Right forelimb (tissue), 1 donor: ENCODE data around the gene ACP2.

ENCODE experiments used
- DNase-seq: peaks from one replicate; pipeline ENCODE4 v3.0.0-alpha.2; 2018

ACP2 gene

DNA sequence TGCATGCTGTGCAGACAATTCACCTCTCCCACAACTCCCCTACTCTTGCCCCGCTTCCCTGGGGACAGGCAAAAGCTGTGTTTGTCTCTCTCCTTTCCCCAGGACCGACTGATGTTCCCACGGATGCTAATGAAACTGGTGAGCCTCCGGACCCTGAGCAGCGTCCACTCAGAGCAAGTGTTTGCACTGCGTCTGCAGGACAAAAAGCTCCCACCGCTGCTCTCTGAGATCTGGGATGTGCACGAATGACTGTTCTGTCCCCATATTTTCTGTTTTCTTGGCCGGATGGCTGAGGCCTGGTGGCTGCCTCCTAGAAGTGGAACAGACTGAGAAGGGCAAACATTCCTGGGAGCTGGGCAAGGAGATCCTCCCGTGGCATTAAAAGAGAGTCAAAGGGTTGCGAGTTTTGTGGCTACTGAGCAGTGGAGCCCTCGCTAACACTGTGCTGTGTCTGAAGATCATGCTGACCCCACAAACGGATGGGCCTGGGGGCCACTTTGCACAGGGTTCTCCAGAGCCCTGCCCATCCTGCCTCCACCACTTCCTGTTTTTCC is 19.9 kb upstream of the ACP2 start:
- no peak for DNase-seq

DNA sequence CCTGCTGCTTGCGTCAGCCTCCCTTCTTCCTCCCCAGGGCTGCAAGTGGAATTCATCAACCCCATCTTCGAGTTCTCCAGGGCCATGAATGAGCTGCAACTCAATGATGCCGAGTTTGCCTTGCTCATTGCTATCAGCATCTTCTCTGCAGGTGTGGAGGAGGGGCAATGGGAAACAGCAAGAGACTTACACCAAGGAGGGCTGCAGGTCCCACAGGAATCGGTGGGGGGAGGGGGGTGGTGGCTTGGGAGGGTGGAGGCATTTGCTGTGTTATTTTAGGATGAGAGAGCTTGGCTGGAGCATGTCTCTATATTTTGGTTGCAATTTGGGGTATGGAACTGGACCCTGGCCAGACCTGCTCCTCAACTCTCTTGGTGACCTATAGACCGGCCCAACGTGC is 19.3 kb upstream of the ACP2 start:
- no peak for DNase-seq

DNA sequence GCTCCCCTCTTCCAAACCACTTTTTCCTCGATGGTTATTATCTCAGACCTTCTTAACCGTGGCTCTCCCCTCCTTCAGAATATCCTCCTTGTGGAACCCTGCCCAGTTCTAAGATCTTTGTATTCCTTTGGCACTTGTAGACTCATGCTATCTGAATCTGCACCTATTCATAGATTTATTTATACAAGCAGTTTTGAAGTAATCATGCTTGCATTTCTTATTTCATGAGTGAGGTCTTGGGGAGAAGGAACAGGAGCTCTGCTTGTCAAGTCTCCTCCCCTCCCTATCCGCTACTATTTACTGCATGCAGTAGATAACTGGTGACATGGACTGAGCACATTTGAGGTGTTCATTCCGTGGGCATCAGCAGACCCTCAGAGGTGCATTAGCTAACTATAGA is 15.9 kb upstream of the ACP2 start:
- no peak for DNase-seq

DNA sequence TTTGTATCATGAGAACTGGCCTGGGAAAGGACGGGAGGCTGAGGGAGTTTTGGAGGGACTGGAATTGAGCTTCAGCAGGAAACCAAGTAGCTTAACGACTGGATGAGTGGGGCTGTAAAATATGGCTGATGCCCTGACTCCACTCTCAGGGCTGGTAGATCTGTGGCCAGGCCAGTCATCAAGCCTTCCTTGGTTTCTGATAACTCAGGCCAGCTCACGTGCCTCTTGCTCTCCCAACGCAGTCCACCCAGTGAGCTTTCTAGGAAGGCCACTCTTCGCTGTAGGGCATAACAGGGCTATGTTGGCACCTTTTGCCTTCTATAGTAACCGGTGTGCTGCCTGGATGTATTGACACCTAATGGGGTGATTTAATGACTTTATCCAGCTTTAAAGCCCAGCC is 15.5 kb upstream of the ACP2 start:
- DNase-seq = no peak

DNA sequence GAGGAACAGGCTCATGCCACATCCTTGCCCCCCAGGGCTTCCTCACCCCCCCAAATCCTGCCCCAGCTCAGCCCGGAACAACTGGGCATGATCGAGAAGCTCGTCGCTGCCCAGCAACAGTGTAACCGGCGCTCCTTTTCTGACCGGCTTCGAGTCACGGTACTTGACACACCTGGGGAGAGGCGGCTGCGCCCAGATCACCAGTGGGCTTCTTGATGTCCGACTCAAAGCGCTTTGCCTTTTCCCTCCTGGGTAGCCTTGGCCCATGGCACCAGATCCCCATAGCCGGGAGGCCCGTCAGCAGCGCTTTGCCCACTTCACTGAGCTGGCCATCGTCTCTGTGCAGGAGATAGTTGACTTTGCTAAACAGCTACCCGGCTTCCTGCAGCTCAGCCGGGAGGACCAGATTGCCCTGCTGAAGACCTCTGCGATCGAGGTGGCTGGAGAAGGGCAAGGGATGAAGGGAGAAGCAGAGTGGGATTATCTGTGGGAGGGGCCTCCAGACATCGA is 12.7 kb upstream of the ACP2 start:
- DNase-seq = no peak

DNA sequence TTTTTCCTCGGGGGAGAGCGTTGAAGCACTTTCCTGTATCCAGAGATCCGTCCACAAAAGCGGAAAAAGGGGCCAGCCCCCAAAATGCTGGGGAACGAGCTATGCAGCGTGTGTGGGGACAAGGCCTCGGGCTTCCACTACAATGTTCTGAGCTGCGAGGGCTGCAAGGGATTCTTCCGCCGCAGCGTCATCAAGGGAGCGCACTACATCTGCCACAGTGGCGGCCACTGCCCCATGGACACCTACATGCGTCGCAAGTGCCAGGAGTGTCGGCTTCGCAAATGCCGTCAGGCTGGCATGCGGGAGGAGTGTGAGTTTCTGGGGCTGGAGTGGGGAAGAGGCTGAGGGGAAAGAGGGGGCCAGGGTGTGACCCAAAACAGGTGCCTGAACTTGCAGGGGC is 11.8 kb upstream of the ACP2 start:
- DNase-seq = no peak

DNA sequence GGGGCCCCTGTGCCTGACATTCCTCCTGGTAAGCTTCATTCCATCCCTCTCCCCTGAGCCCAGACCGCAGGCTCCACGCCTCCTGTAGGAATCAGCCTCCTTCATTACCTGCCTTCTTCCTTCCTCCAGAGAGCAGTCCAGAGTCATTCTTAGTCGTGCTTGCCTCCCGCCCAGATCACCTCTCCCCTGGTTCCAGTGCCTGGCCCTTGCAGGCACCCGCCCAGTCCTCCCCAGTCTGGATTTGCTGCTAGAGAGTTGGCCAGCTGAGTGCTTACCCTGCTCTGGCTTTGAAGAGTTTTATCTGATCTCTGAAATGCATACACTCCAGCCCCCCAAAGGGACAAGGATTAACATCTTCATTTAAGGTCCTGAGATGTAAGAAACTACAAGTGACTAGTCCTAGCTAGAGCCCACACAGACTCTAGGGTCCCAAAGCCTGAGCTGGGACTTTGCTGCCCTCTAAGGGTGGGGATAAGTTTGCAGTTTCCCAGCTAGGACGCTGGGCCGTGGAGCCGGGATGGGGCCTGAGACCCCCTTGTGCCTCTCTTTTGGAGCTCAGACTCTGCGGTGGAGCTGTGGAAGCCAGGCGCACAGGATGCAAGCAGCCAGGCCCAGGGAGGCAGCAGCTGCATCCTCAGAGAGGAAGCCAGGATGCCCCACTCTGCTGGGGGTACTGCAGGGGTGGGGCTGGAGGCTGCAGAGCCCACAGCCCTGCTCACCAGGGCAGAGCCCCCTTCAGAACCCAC is 10.8 kb upstream of the ACP2 start:
- DNase-seq = no peak

DNA sequence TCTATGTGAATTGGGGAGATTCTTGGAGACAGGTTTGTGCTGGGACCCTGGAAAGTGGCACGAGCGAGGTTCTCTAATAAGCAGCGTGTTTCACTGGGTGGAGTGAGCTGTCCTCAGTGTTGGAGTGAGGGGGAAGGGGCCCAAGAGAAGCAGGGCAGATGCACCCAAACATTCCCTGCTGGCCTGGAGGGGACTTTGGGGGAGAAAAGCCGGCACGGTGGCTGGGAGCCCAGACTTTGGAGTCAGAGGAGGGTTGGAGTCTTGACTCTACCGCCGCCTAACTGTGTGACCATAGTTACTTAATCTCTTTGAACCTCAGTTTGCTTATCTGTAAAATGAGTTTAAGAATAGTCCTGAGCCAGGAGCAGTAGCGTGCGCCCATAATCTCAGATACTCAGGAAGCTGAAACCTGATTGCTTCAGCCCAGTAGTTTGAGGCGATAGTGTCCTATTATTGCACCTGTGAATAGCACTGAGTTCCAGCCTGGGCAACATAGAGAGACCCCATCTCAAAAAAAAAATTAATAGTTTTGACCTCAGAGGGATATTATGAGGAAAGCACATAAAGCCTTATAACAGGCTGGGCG is 9.8 kb upstream of the ACP2 start:
- no peak for DNase-seq

DNA sequence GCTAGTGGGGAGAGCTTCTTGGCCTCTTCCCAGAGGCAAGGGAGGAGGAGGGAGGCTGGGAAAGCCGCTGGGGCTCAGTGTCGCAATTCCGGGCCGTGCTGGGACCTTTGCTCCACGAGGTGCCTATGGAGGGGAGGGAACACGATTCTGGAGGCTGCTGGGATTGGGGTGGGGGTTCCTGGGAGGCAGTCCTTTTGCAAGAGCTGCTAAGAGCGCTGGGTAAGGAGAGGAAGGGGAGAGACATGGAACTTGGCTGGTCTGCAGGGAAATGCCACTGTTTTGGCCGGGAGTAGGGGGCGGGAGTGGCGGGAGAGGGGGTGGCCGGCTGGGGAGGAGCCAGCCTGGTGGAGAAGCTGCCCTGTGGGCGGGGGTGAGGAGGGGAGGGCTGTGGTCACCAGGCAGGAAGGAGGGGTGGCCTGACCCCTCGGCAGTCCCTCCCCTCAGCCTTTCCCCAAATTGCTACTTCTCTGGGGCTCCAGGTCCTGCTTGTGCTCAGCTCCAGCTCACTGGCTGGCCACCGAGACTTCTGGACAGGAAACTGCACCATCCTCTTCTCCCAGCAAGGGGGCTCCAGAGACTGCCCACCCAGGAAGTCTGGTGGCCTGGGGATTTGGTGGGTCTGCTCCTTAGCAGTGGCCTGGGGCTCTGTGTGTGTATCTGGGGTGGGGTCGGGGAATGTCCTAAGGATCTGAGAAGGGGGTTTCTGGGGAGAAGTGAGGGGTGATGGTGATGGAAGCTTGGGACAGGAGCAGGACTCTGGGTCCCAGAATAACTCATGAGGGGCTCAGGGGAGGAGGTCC is 9.1 kb upstream of the ACP2 start, which contains the start of gene NR1H3:
Gene NR1H3, plus strand, starts transcription at position 480 of the 800 bp plus-strand sequence. CDS start 1,221 bp downstream, outside the sequence.
- DNase-seq = peak; percentile 80

DNA sequence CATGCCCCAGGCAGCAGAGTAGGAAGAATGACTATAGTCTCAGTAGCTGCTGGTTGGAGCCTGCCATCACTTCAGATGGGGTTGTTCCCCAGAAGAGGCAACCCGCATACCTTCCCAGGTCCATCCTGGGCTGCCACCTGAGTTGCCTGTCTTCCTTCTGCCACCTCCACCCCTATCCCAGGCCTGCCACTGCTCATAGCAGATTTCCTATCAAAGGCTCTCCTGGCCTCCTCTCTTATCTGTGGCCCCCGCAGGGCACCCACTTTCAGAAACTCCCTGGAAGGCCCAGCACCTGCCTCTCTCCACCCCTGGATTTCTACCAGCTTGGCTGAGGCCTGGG is 8.5 kb upstream of the ACP2 start:
- no peak for DNase-seq

DNA sequence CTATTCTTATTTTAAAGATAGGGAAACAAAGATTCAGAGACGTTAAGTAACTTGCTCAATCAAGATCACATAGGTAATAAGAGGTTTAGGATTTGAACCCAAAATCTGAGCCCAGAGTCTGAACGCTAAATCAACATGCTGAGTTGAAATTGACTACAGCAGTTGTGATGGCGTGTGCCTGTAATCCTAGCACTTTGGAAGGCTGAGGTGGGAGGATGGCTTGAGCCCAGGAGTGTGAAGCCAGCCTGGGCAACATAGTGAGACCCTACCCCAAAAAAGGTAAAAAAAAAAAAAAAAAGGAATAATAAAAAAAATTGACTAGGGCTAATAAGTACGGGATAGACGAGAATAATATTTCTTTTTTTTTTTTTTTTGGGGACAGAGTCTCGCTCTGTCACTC is 7.8 kb upstream of the ACP2 start:
- DNase-seq = no peak

DNA sequence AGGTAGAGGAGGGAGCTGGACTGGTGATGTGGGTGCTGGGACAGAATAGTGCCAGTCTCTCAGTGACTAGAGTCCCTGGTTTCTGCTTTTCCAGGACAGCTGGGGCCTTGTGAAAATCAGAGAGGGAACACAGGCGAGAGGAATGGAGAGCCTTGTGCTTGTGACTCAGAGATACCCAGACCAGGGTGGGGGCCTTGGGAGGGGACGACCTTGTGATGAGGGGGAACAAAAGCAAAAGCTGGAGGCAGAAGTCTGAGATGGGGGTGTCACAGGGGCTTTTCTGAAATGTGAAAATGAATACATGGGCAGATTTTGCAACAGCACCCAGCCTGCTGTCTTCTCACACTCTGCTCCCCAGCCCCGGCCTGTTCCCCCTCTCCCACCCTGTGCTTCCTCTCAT is 5.8 kb upstream of the ACP2 start:
- DNase-seq = no peak

DNA sequence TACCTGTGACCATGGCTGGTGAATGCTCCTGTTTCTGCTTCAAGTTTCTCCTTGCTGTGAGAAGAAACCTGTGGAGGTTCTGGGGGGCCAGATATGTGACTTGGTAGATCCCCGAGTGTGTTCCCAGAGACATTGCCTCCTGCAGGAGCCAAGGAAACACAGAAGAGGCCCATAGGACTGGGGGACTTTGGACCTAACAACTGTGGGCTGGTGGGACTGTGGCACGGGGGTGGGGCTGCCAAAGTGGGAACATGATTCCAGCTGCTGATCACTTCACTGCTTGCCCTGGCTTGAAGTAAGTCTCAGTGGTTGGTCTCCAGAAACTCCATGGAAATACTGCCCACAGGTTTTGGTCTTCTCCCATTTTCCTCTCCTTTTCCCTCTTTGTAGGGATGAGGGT is 5.0 kb upstream of the ACP2 start:
- no peak for DNase-seq

DNA sequence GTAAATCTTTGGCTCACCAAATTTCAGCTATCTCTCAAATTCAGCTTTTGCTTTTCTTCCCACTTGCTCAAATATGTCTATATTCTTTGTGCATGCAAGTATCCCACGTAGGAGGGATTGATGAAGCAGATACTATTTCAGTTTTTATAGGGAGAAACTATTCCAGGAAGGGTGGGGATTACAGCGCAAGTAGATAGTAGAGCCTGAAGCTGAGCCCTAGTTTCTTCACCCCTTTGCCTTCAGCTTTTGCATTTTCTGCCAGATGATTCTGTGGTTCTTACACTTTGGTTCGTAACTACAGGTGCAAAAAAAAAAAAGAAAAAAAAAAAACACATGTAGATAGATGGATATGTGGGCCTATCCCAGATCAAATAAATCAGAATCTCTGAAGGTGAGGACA is 3.1 kb upstream of the ACP2 start:
- no peak for DNase-seq

DNA sequence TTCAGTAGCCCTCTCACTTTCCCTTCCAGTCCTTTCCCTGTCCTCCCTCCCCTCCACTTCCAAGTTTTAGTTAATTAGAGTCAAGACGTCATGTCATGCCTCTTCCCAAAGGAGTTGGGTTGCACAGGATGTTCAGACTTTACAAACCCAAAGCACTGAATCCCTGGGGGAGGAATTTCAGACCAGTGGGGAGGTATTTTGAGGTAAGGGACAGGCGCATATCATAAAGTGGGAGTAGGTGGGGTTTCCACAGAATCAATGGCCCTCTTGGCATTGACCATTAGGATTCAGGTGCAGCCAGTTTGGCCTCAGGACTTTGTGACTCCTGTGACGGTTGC is 733 bp upstream of the ACP2 start:
- no peak for DNase-seq

DNA sequence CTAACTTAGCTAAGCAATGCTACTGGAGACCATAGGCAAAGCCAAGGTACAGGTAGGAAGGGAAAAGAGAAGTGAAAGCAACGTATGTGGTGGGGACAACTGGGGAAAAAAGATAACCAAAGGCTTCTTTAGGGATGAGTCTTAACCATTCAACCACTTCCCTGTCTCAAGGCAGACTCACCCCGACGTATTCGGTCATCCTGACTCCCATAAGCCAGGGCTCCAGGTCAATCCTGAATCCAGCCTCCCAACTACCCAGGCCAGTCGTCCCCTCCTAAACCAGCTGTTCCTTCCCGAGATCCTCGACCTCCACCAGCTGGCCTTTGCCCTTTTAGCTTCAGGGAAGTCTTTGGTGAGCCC is 330 bp downstream of the ACP2 start:
- no peak for DNase-seq

DNA sequence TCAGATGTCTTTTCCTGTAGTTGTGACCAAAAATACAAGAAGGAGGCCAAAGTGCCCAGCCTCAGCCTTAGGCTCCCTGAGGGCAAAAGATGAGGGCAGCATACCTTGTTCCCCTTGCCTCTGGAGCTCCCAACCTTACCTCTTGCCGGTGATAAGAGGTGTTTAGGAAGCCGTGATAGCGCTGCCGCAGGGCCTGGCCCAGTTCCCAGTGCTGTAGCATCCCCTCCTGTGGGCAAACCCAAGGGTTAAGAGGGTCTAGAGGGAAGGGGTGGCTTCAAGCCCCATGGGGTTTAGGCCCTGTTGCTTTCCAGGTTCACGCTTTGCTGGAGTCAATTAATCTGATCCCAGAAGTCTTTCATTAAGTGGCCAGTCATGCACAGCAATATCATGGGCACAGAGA is 1.1 kb downstream of the ACP2 start:
- no peak for DNase-seq

DNA sequence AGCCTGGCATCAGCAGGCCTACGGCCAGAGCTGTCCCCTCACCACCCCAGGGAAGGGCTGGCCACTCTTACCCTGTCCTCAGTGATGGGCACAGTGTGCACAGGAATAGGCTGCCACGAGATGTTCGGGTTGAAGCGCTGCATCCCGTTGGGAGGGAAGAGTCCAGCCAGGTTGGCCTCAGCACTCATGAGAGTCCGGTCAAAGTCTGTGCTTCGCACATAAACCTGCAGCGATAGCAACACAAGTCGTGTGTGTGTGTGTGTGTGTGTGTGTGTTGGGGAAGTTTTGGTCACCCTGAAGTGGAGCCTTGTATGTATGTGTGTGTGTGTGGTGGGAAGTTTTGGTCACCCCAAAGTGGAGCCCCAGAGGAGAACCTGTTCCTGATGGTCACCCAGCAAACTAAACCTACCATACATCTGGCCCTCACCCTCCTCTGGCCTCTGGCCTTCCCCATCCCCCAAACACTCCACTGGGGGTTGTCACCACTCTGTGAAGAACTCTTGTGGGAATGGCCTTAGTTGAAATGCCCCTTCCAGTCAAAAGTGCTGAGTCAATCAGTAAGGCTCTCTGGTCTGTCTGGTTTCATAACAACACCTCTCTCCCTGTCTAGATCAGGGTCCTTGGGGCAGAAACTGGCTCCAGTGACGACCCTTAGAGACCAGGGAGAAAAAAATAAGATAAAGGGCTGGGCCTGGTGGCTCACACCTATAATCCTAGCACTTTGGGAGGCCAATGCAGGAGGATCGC is 2.8 kb downstream of the ACP2 start:
- no peak for DNase-seq

DNA sequence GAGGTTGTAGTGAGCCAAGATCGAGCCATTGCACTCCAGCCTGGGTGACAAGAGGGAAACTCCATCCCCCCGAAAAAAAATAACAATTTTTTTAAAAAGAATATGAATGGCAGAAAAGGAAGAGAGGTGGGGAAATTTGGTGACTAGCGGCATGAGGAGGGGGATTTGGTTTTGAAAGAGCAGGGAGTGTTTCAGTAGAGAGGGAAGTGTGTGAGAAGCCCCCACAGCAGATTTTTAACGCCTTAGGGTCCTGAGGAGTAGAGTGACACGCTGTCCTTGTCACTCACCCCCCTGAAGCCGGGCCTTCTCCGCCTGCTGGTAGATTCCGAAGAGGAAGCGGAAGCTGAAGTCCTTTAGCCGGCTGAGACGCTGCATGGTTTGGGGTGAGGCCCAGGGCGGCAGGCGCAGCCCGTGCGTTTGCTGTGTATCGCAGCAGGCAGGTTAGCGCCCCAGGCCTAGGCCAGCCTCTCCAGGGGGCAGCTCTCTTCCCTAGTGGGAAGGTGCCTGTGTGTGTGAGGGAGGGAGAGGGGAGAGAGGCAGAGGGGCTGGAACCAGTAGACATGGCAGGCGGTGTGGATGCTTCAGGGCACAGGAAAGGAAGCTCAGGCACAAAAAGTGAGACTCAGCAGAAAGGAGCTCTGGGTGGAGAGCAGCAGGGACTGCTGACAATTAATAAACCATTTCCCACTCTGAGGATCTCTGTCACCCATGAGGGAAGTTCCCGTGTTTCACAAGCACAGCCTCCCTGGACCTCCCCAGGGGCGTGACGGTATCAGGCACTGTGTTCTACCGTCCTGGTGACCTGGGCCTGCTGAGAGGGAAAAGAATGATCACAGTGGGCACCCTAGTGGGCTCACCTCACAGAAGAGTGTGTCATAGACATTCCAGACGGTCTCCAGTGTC is 3.9 kb downstream of the ACP2 start:
- DNase-seq = no peak

DNA sequence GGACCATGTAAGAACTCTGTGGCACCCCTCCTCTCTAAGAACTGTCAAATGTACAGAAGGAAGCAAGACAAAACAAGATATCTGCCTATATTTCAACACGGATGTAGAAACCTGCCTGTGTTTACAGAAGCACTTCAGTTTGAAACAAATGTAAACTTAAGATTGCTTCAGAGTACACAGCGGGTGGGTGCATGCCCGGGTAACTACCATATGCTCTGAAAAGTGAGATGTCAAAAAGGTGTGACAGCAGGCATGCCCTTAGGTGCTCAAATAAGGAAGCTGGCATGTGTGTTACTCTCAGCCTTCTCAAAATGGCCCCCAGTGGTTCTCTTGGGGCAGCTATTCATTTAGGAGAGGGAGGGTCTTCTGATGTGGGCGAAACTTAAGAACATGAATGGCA is 5.2 kb downstream of the ACP2 start:
- DNase-seq = no peak

DNA sequence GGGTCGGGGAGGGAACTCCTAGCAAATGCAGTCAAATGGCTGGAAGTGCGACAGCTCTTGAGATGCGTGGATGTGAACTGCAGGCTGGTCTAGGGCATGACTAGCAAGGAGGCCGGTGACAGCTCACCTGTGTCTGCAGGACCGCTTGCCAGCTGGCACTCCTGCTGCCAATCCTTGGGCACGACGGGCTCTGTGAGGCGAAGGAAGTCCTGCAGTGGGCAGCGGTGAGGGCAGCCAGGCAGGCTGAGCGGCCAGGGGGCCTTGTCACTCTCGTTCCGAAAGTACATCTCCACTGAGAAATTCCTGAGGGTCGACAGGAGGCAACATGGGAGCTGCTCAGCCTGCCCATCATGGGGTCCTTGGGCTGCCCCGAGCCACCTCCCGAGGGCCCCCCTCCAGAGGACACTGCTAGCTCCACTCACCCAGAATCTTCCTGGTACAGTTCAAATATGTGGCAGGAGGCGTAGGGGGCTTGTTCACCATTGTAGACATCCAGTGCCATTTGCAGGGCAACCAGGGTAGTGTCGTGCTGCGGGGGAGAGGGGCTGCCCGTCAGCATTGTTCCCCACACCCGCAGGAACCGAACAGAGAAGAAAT is 5.9 kb downstream of the ACP2 start:
- no peak for DNase-seq

DNA sequence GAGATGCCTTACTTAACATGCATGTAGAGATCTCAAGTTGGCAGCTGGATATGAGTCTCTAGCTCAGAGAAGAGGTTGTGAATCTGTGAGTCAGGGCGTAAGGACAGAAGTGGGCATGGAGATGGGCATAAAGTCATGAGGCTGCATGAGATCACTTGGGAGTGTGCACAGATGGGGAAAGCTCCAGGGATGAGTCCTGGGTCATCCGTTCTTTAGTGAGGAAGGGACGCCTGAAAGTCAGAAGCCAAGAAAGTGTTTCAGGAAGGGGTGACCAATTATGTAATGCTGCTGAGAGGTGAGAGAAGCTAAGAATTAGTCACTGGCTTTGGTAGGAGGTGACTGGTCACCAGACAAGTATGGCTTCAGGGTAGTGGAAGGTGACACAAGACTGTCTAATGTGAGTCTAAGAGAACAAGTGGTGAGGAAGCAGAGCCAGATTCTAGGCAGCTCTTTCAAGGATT is 6.7 kb downstream of the ACP2 start:
- DNase-seq = no peak
